Hepatocyte (in vitro differentiated cells): ENCODE data around the gene SIGLEC11. TPM values are rescaled to one million over a fixed set of nuclear protein-coding genes. Genes with fewer than 3 reads are reported as not detected.

Experiments used
- DNase-seq: peaks from one replicate; pipeline ENCODE4 v3.0.0-alpha.2; 2016; ENCODE audit warnings: low spot score
- H2AFZ ChIP-seq: fragments of 200-600 bp; sonication (generic); 2 replicates; pipeline ENCODE4 v1.6.0; 2016; ENCODE audit warnings: antibody characterized with exemption, mild to moderate bottlenecking
- H3K27ac ChIP-seq: fragments of 200-600 bp; sonication (generic); 2 replicates; pipeline ENCODE4 v1.5.1; 2016; ENCODE audit warnings: mild to moderate bottlenecking
- H3K27me3 ChIP-seq: fragments of 200-600 bp; sonication (generic); 2 replicates; pipeline ENCODE4 v1.6.1; 2016
- H3K36me3 ChIP-seq: fragments of 200-600 bp; sonication (generic); replicated peaks from 2 replicates; pipeline ENCODE4 v1.5.1; 2016; ENCODE audit warnings: low read depth; ENCODE audit not compliant: insufficient read depth
- H3K4me1 ChIP-seq: fragments of 200-600 bp; sonication (generic); 2 replicates; pipeline ENCODE4 v1.5.1; 2016; ENCODE audit warnings: mild to moderate bottlenecking, moderate library complexity; ENCODE audit not compliant: insufficient read depth
- H3K4me2 ChIP-seq: fragments of 200-600 bp; sonication (generic); 2 replicates; pipeline ENCODE4 v1.6.0; 2016
- H3K4me3 ChIP-seq: fragments of 200-600 bp; sonication (generic); 2 replicates; pipeline ENCODE4 v1.5.1; 2016; ENCODE audit warnings: mild to moderate bottlenecking
- H3K79me2 ChIP-seq: fragments of 200-600 bp; sonication (generic); 2 replicates; pipeline ENCODE4 v1.6.0; 2017; ENCODE audit warnings: mild to moderate bottlenecking
- H3K9me2 ChIP-seq: fragments of 200-600 bp; sonication (generic); replicated peaks from 2 replicates; pipeline ENCODE4 v1.6.0; 2017; ENCODE audit warnings: mild to moderate bottlenecking; ENCODE audit not compliant: insufficient read depth
- H3K9me3 ChIP-seq: fragments of 200-600 bp; sonication (generic); 2 replicates; pipeline ENCODE4 v1.5.1; 2016; ENCODE audit warnings: low read depth, mild to moderate bottlenecking
- H4K20me1 ChIP-seq: fragments of 200-600 bp; sonication (generic); 2 replicates; pipeline ENCODE4 v1.6.0; 2016; ENCODE audit warnings: mild to moderate bottlenecking; ENCODE audit not compliant: insufficient read depth, poor library complexity, severe bottlenecking
- EZH2 ChIP-seq: fragments of 200-600 bp; sonication (generic); IDR thresholded peaks from 2 replicates; pipeline ENCODE4 v1.6.1; 2016; ENCODE audit warnings: antibody characterized with exemption, mild to moderate bottlenecking, borderline replicate concordance
- EZH2phosphoT487 ChIP-seq: fragments of 200-600 bp; sonication (generic); IDR thresholded peaks from one replicate; pipeline ENCODE4 v1.6.1; 2018; ENCODE audit warnings: antibody characterized with exemption, mild to moderate bottlenecking, low read depth, moderate library complexity; ENCODE audit not compliant: unreplicated experiment, severe bottlenecking
- WGBS: methylation state at CpG from one replicate; pipeline ENCODE4 v1.1.6; 2016; ENCODE audit warnings: low lambda C conversion rate; ENCODE audit errors: missing lambda C conversion rate; 5-methylcytosine and 5-hydroxymethylcytosine counted together
- polyA plus RNA-seq: library from polyadenylated mRNA; unstranded; fragments of >200 nt; fragmentation: Nextera tagmentation; extraction: Ambion mirVana; gene quantifications from 2 replicates; pipeline ENCODE4 v1.2.1, GENCODE V29; 2016
- total RNA-seq: library from RNA; depleted of rRNA; stranded (reverse); fragments of >200 nt; gene quantifications from 2 replicates; pipeline ENCODE4 v1.2.3, GENCODE V29; 2014
- TF ChIP-seq, protein P1 (sequence below): fragments of 200-600 bp; sonication (generic); IDR thresholded peaks from 2 replicates; pipeline ENCODE4 v1.5.1; 2016; ENCODE audit warnings: antibody characterized with exemption, mild to moderate bottlenecking; ENCODE audit not compliant: poor library complexity

SIGLEC11 gene
- total and polyA plus RNA-seq, 2 experiments from 2014 or later: 6.0 to 15.8 TPM

DNA sequence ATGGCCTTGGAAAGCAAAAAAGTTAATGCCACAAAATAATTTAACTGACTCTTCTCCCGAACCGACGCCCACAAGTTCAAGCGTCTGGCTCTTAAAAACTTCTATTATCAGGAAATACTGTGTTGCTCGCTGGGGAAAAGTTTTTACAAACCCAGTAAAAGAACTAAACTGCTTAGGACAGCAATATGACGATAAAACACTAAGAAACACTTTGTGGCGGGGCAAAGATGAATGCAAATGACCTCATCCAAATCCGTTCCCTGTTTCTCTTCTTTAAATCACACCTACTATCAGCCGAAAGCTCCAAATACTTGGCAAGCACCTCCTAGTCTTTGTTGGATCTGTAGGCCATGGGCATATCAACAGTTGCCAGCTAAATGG is 4.9 kb downstream of the SIGLEC11 start:
- Histone ChIP-seq H3K4me2 (peak overlapping the region; percentile 62), H3K79me2 (no peaks in the 10 kb centered on the region), H3K4me3 (no peak overlapping the region), H3K9me2 (no peaks in the 10 kb centered on the region), H2AFZ (no peak overlapping the region), H3K4me1 (peaks cover 37% of the 10 kb centered on the region), H3K27me3 (no peaks in the 10 kb centered on the region), H3K36me3 (no peaks in the 10 kb centered on the region), H3K9me3 (no peaks in the 10 kb centered on the region), H4K20me1 (no peaks in the 10 kb centered on the region), H3K27ac (peak overlapping the region; percentile 73)
- no peak for TF ChIP-seq EZH2phosphoT487
- TF ChIP-seq, protein P1, sequence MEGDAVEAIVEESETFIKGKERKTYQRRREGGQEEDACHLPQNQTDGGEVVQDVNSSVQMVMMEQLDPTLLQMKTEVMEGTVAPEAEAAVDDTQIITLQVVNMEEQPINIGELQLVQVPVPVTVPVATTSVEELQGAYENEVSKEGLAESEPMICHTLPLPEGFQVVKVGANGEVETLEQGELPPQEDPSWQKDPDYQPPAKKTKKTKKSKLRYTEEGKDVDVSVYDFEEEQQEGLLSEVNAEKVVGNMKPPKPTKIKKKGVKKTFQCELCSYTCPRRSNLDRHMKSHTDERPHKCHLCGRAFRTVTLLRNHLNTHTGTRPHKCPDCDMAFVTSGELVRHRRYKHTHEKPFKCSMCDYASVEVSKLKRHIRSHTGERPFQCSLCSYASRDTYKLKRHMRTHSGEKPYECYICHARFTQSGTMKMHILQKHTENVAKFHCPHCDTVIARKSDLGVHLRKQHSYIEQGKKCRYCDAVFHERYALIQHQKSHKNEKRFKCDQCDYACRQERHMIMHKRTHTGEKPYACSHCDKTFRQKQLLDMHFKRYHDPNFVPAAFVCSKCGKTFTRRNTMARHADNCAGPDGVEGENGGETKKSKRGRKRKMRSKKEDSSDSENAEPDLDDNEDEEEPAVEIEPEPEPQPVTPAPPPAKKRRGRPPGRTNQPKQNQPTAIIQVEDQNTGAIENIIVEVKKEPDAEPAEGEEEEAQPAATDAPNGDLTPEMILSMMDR: no peak
- DNase-seq: no peak
- WGBS: 56% methylated on average over 9 of the region's 9 CpGs

DNA sequence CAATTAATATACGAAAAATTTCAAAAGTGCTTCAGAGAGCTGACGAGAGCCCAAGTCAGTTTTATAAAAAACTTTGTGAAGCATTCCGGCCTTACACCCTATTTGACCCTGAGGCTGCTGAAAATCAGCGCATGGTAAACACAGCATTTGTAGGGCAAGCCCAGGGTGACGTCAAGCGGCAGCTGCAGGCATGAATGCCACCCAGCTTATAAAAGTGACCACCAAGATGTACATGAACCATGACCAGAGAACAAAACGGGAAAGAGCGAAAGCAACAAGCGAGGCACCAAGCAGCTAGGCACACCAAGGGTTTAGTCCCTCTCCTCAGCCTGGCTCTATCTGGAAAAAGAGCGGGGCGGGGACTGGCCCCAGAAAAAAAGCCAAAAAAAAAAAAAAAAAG is 6.0 kb downstream of the SIGLEC11 start:
- no peaks in the 10 kb centered on the region for H3K9me2 ChIP-seq
- H3K36me3 ChIP-seq: no peaks in the 10 kb centered on the region
- no peaks in the 10 kb centered on the region for H3K9me3 ChIP-seq
- H3K4me1 ChIP-seq: peaks cover 37% of the 10 kb centered on the region
- no peaks in the 10 kb centered on the region for H3K27me3 ChIP-seq
- DNase-seq: no peak
- no peak overlapping the region for H2AFZ ChIP-seq
- H3K27ac ChIP-seq: peak overlapping the region; percentile 73
- H4K20me1 ChIP-seq: no peaks in the 10 kb centered on the region
- H3K79me2 ChIP-seq: no peaks in the 10 kb centered on the region
- 77% methylated on average over 11 of the region's 11 CpGs for WGBS
- peak overlapping the region; percentile 62 for H3K4me2 ChIP-seq
- no peak overlapping the region for H3K4me3 ChIP-seq
- TF ChIP-seq, protein P1: no peak
- TF ChIP-seq EZH2 (no peak), EZH2phosphoT487 (no peak)

DNA sequence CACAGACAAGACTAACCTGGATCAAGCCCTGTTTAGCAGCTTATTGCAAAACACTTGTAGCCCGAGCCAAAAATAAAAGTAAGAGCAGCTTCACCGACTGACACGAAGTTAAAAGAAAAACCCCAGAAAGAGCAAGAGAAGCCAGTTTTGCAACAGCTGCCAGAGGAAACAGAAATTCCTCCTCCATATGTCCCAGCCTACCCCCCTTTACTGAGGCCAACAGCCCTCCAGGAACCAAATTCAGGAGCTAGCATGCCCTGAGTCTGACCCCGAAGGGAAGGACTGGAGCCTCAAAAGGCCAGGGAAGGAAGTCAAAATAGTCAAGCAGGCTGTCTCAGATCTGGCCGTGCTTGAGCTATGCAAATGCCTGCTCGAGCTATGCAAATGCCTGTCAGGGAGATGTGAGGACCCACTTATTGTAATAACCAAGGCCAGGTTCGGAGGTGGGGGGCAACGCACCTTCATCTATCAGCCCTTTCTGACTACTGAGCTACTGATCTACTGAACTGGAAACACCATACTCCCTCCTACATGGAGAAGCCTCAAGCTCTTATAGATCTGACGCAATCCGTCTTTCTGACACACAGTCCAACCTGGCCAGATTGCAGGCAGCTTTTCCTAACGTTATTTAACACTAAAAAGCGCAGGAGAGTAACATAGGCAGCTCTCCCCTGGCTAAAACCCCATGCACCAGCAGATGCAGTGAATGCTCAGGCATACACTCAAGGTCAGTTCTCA is 6.7 kb downstream of the SIGLEC11 start:
- no peak for DNase-seq
- Histone ChIP-seq H3K9me2 (no peaks in the 10 kb centered on the region), H3K27me3 (no peaks in the 10 kb centered on the region), H3K9me3 (no peaks in the 10 kb centered on the region), H4K20me1 (no peaks in the 10 kb centered on the region), H3K4me2 (peak overlapping the region; percentile 62), H3K79me2 (no peaks in the 10 kb centered on the region), H3K4me1 (peaks cover 37% of the 10 kb centered on the region), H3K4me3 (no peak overlapping the region), H3K27ac (peak overlapping the region; percentile 73), H3K36me3 (no peaks in the 10 kb centered on the region), H2AFZ (no peak overlapping the region)
- 47% methylated on average over 12 of the region's 12 CpGs for WGBS
- TF ChIP-seq EZH2phosphoT487 (no peak), EZH2 (no peak)
- TF ChIP-seq, protein P1: no peak

DNA sequence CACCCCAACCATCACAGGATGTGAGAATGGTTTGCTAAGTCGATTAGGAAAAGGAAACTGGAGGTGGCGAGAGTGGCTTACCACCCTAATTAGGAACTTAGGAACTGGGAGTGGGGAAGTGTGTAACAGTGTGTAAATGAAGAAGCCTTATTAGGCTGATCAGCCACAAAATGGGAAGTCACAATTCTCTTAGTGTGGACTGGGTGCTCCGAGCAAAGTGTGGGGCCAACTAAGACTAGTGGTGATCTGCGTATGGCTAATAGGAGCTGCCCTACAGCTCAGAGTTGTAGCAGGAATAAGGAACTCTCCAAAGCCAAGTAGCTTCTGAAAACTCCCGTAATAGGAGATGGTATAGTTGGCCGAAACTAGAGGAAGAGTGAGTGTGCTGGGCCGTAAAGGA is 7.6 kb downstream of the SIGLEC11 start:
- Histone ChIP-seq H3K36me3 (no peaks in the 10 kb centered on the region), H3K4me3 (no peak overlapping the region), H3K4me2 (peak overlapping the region; percentile 62), H3K27ac (peak overlapping the region; percentile 73), H3K9me3 (no peaks in the 10 kb centered on the region), H3K79me2 (no peaks in the 10 kb centered on the region), H3K27me3 (no peaks in the 10 kb centered on the region), H3K4me1 (peaks cover 37% of the 10 kb centered on the region), H4K20me1 (no peaks in the 10 kb centered on the region), H3K9me2 (no peaks in the 10 kb centered on the region), H2AFZ (no peak overlapping the region)
- TF ChIP-seq EZH2 (no peak), EZH2phosphoT487 (no peak)
- TF ChIP-seq, protein P1: no peak
- WGBS: 80% methylated on average over 7 of the region's 7 CpGs
- DNase-seq: no peak
